WTC11 (cell line): ENCODE results near the gene RPL38. TPM values are rescaled to one million over a fixed set of nuclear protein-coding genes. Genes with fewer than 3 reads are reported as not detected.

Experiments used
- ATAC-seq: fragments of 200-7000 bp; cut with Tn5 transposase; 2 replicates; pipeline ENCODE4 v1.10.0; 2021; ENCODE audit warnings: mild to moderate bottlenecking, moderate library complexity
- CTCF ChIA-PET: fragments of 300-600 bp; sonication (Branson Sonifier 250); formaldehyde crosslinking; loops from one replicate; lab custom pipeline; 2021; ENCODE audit warnings: antibody characterized with exemption; lab: Charles Lee
- POLR2A ChIA-PET: fragments of 350-600 bp; sonication (Branson Sonifier 250); formaldehyde crosslinking; loops from one replicate; lab custom pipeline; 2021; ENCODE audit warnings: antibody characterized with exemption; lab: Charles Lee
- DNase-seq: peaks from one replicate; pipeline ENCODE4 v3.0.0; 2021; ENCODE audit warnings: low spot score
- H3K27ac Mint-ChIP-seq: 2 replicates; pipeline ENCODE4 v1.8.0; 2021; ENCODE audit warnings: mixed read lengths
- H3K27me3 Mint-ChIP-seq: 2 replicates; pipeline ENCODE4 v1.8.0; 2021; ENCODE audit warnings: low read depth, mild to moderate bottlenecking, moderate library complexity, mixed read lengths
- H3K36me3 Mint-ChIP-seq: 2 replicates; pipeline ENCODE4 v1.8.0; 2021; ENCODE audit warnings: mixed read lengths
- H3K4me1 Mint-ChIP-seq: 2 replicates; pipeline ENCODE4 v1.8.0; 2022; ENCODE audit warnings: mixed read lengths
- H3K4me3 Mint-ChIP-seq: 2 replicates; pipeline ENCODE4 v1.8.0; 2021; ENCODE audit warnings: mild to moderate bottlenecking, moderate library complexity, mixed read lengths
- H3K9me3 Mint-ChIP-seq: 2 replicates; pipeline ENCODE4 v1.8.0; 2021; ENCODE audit warnings: mixed read lengths
- AFF4 ChIP-seq: sonication (generic); formaldehyde crosslinking; IDR thresholded peaks from 2 replicates; pipeline ENCODE4 v1.8.1; 2023; ENCODE audit warnings: mild to moderate bottlenecking, missing genetic modification reagents, borderline replicate concordance
- E2F5 ChIP-seq: sonication (generic); formaldehyde crosslinking; IDR thresholded peaks from 2 replicates; pipeline ENCODE4 v1.8.1; 2022; ENCODE audit warnings: mild to moderate bottlenecking, moderate library complexity, missing genetic modification reagents
- ELF4 ChIP-seq: sonication (generic); formaldehyde crosslinking; IDR thresholded peaks from 2 replicates; pipeline ENCODE4 v1.8.1; 2022; ENCODE audit warnings: low read depth, mild to moderate bottlenecking, moderate library complexity, missing genetic modification reagents
- ETV6 ChIP-seq: sonication (generic); formaldehyde crosslinking; IDR thresholded peaks from 2 replicates; pipeline ENCODE4 v1.8.1; 2022; ENCODE audit warnings: mild to moderate bottlenecking, missing genetic modification reagents
- FOXJ3 ChIP-seq: sonication (generic); formaldehyde crosslinking; IDR thresholded peaks from 2 replicates; pipeline ENCODE4 v1.9.0; 2021; ENCODE audit warnings: missing genetic modification reagents, mild to moderate bottlenecking, borderline replicate concordance
- FOXK1 ChIP-seq: sonication (generic); formaldehyde crosslinking; IDR thresholded peaks from 2 replicates; pipeline ENCODE4 v1.8.0; 2022; ENCODE audit warnings: mild to moderate bottlenecking, moderate library complexity, missing genetic modification reagents
- FOXP1 ChIP-seq: sonication (generic); formaldehyde crosslinking; IDR thresholded peaks from 2 replicates; pipeline ENCODE4 v1.8.0; 2022; ENCODE audit warnings: missing genetic modification reagents, mild to moderate bottlenecking, moderate library complexity, borderline replicate concordance
- GRHL2 ChIP-seq: fragments of 250-450 bp; sonication (Bioruptor Pico); IDR thresholded peaks from 2 replicates; pipeline ENCODE4 v1.8.0; 2022; ENCODE audit warnings: mild to moderate bottlenecking, moderate library complexity; ENCODE audit not compliant: insufficient replicate concordance, severe bottlenecking
- IRF2 ChIP-seq: sonication (generic); formaldehyde crosslinking; IDR thresholded peaks from 2 replicates; pipeline ENCODE4 v1.8.0; 2022; ENCODE audit warnings: low read depth, missing genetic modification reagents, borderline replicate concordance
- JUN ChIP-seq: sonication (generic); formaldehyde crosslinking; IDR thresholded peaks from 2 replicates; pipeline ENCODE4 v1.8.0; 2023; ENCODE audit warnings: mild to moderate bottlenecking, missing genetic modification reagents
- MAX ChIP-seq: sonication (generic); formaldehyde crosslinking; IDR thresholded peaks from 2 replicates; pipeline ENCODE4 v1.8.0; 2022; ENCODE audit warnings: mild to moderate bottlenecking, missing genetic modification reagents
- NR1H2 ChIP-seq: sonication (generic); formaldehyde crosslinking; IDR thresholded peaks from 2 replicates; pipeline ENCODE4 v1.9.0; 2021; ENCODE audit warnings: mild to moderate bottlenecking, moderate library complexity, missing genetic modification reagents
- SMAD4 ChIP-seq: sonication (generic); formaldehyde crosslinking; IDR thresholded peaks from 2 replicates; pipeline ENCODE4 v1.8.0; 2022; ENCODE audit warnings: mild to moderate bottlenecking, missing genetic modification reagents
- STAT6 ChIP-seq: sonication (generic); formaldehyde crosslinking; conservative IDR thresholded peaks from 2 replicates; pipeline ENCODE4 v1.8.1; 2023; ENCODE audit warnings: mild to moderate bottlenecking, low read depth, missing genetic modification reagents, moderate library complexity
- TEAD4 ChIP-seq: sonication (generic); formaldehyde crosslinking; IDR thresholded peaks from 2 replicates; pipeline ENCODE4 v1.8.0; 2022; ENCODE audit warnings: mild to moderate bottlenecking, missing genetic modification reagents
- USF2 ChIP-seq: sonication (generic); formaldehyde crosslinking; IDR thresholded peaks from 2 replicates; pipeline ENCODE4 v1.8.1; 2023; ENCODE audit warnings: mild to moderate bottlenecking, missing genetic modification reagents, moderate library complexity
- ZBTB43 ChIP-seq: sonication (generic); formaldehyde crosslinking; IDR thresholded peaks from 2 replicates; pipeline ENCODE4 v1.8.1; 2023; ENCODE audit warnings: mild to moderate bottlenecking, missing genetic modification reagents
- ZNF138 ChIP-seq: sonication (generic); formaldehyde crosslinking; conservative IDR thresholded peaks from 2 replicates; pipeline ENCODE4 v1.8.1; 2022; ENCODE audit warnings: mild to moderate bottlenecking, moderate library complexity, missing genetic modification reagents
- ZNF232 ChIP-seq: sonication (generic); formaldehyde crosslinking; IDR thresholded peaks from 2 replicates; pipeline ENCODE4 v1.8.0; 2022; ENCODE audit warnings: mild to moderate bottlenecking, missing genetic modification reagents
- ZNF263 ChIP-seq: sonication (generic); formaldehyde crosslinking; IDR thresholded peaks from 2 replicates; pipeline ENCODE4 v1.8.1; 2022; ENCODE audit warnings: low read depth, mild to moderate bottlenecking, moderate library complexity, missing genetic modification reagents
- ZNF423 ChIP-seq: fragments of 250-450 bp; sonication (Bioruptor Pico); IDR thresholded peaks from 2 replicates; pipeline ENCODE4 v2.1.2; 2022; ENCODE audit warnings: mild to moderate bottlenecking, moderate library complexity
- ZNF425 ChIP-seq: fragments of 250-450 bp; sonication (Bioruptor Pico); conservative IDR thresholded peaks from 2 replicates; pipeline ENCODE4 v1.9.0; 2021; ENCODE audit warnings: mild to moderate bottlenecking
- total RNA-seq: library from RNA; stranded (reverse); gene quantifications from 3 replicates; pipeline ENCODE4 v1.2.3, GENCODE V29; 2021

The RPL38 gene
- total RNA-seq, 1 experiment from 2014 or later = 1,170 TPM

GRCh38 chr17:74244128-74244527 lies 40.6 kb downstream of the RPL38 start:
- ATAC-seq = no peak
- TF ChIP-seq NR1H2 (CRISPR knock-in tag) (no peak), GRHL2 (no peak), ZNF423 (CRISPR knock-in tag) (no peak), ELF4 (CRISPR knock-in tag) (no peak), JUN (CRISPR knock-in tag) (no peak), USF2 (no peak), ZBTB43 (CRISPR knock-in tag) (no peak)
- no peak for DNase-seq
- CTCF ChIA-PET = interaction anchor here (0.8 to 3.3 kb wide), 8 partner anchors 9 to 44 kb away, joined by 3 to 24 read pairs (median 4); partner anchors contain the start of gene TTYH2
- Mint-ChIP-seq H3K27me3 (peaks cover 7% of the 10 kb centered on the region), H3K9me3 (peaks cover 8% of the 10 kb centered on the region), H3K27ac (no peak overlapping the region), H3K4me1 (peaks cover 22% of the 10 kb centered on the region), H3K4me3 (no peak overlapping the region), H3K36me3 (peaks cover 8% of the 10 kb centered on the region)
- POLR2A ChIA-PET = no interaction called here

GRCh38 chr17:74244548-74244947 lies 41.1 kb downstream of the RPL38 start:
- Mint-ChIP-seq H3K27me3 (peaks cover 7% of the 10 kb centered on the region), H3K4me1 (peaks cover 21% of the 10 kb centered on the region), H3K4me3 (no peak overlapping the region), H3K9me3 (peaks cover 8% of the 10 kb centered on the region), H3K27ac (no peak overlapping the region), H3K36me3 (peaks cover 8% of the 10 kb centered on the region)
- ATAC-seq = no peak
- DNase-seq = no peak
- ChIA-PET POLR2A (interaction anchor here (1.7 kb wide), 1 partner anchor 11 kb away, joined by 6 read pairs; no protein-coding TSS in a partner anchor), CTCF (interaction anchor here (0.8 to 3.3 kb wide), 11 partner anchors 9 to 135 kb away, joined by 3 to 24 read pairs (median 8); partner anchors contain the start of gene TTYH2)
- TF ChIP-seq AFF4 (CRISPR knock-in tag) (no peak), SMAD4 (CRISPR knock-in tag) (no peak), FOXK1 (no peak), FOXP1 (CRISPR knock-in tag) (no peak), ZNF138 (CRISPR knock-in tag) (no peak), ZNF263 (CRISPR knock-in tag) (no peak), TEAD4 (CRISPR knock-in tag) (no peak), ZNF232 (CRISPR knock-in tag) (no peak), IRF2 (no peak), E2F5 (CRISPR knock-in tag) (no peak), ZNF425 (CRISPR knock-in tag) (no peak), ETV6 (no peak), FOXJ3 (CRISPR knock-in tag) (no peak), STAT6 (CRISPR knock-in tag) (no peak), MAX (CRISPR knock-in tag) (no peak), NR1H2 (CRISPR knock-in tag) (no peak)
